Measurements from ENCODE around the gene ITPA. TPM values are rescaled to one million over a fixed set of nuclear protein-coding genes. Genes with fewer than 3 reads are reported as not detected.
A peak's percentile ranks its signal among the peaks of the same experiment; 100 is the strongest.

Gene ITPA
- total RNA-seq, 2 donors from 2014 or later = 35.2 to 67.6 TPM

GRCh38 chr20:3171391-3172125 lies 37.7 kb upstream of the ITPA start:
- intact Hi-C loops (cut with DNase I) = no loop called here
- Histone ChIP-seq H3K27me3 (peaks cover 4% of the 10 kb centered on the region), H3K36me3 (no peaks in the 10 kb centered on the region), H3K9ac (ENCODE audit: low read depth in 2 of 2, low read length in 2 of 2) (no peak overlapping the region), H3K9me3 (no peaks in the 10 kb centered on the region), H3K27ac (no peak overlapping the region), H3K4me3 (no peak overlapping the region), H3K4me1 (no peaks in the 10 kb centered on the region)
- DNase-seq = no peak
- TF ChIP-seq CTCF (IDR thresholded peaks at IDR 0.05) = no peak

GRCh38 chr20:3172126-3172932 lies 37.0 kb upstream of the ITPA start:
- no peak overlapping the region for H3K27ac ChIP-seq
- DNase-seq = no peak
- H3K9me3 ChIP-seq = no peaks in the 10 kb centered on the region
- H3K4me3 ChIP-seq = peak overlapping the region; percentile 93
- H3K4me1 ChIP-seq = no peaks in the 10 kb centered on the region
- H3K36me3 ChIP-seq = no peaks in the 10 kb centered on the region
- TF ChIP-seq CTCF (IDR thresholded peaks at IDR 0.05) = no peak
- H3K27me3 ChIP-seq = peaks cover 4% of the 10 kb centered on the region
- intact Hi-C loops (cut with DNase I) = no loop called here
- H3K9ac ChIP-seq (ENCODE audit: low read depth in 2 of 2, low read length in 2 of 2) = peak overlapping the region in 1 of 2 donors; percentile 41

- intact Hi-C loops (cut with DNase I) = no loop called here
Measured at GRCh38 chr20:3172933-3173609, 36.2 kb upstream of the ITPA start, which contains the start of gene LZTS3. Gene LZTS3 (minus strand): TSS chr20:3173549. CDS start chr20:3167163, 6,386 bp downstream.

GRCh38 chr20:3173610-3174441 lies 35.5 kb upstream of the ITPA start:
- peaks cover 4% of the 10 kb centered on the region for H3K27me3 ChIP-seq
- no peak for TF ChIP-seq CTCF (IDR thresholded peaks at IDR 0.05)
- H3K4me1 ChIP-seq = no peaks in the 10 kb centered on the region
- intact Hi-C loops (cut with DNase I) = no loop called here
- H3K9me3 ChIP-seq = no peaks in the 10 kb centered on the region
- H3K36me3 ChIP-seq = no peaks in the 10 kb centered on the region
- H3K27ac ChIP-seq = peak overlapping the region; percentile 23
- peak overlapping the region; percentile 93 for H3K4me3 ChIP-seq
- DNase-seq = peak; percentile 91
- H3K9ac ChIP-seq (ENCODE audit: low read depth in 2 of 2, low read length in 2 of 2) = peak overlapping the region; percentile 44 to 46

More at GRCh38 chr20:3172933-3173609, 36.2 kb upstream of the ITPA start, which contains the start of gene LZTS3:
- no peaks in the 10 kb centered on the region for H3K36me3 ChIP-seq
- no peak for TF ChIP-seq CTCF (IDR thresholded peaks at IDR 0.05)
- H3K27me3 ChIP-seq = peaks cover 4% of the 10 kb centered on the region
- H3K27ac ChIP-seq = peak within 1 kb of the TSS; percentile 23
- peak within 1 kb of the TSS; percentile 93 for H3K4me3 ChIP-seq
- peak within 1 kb of the TSS; percentile 49 to 91 for H3K9ac ChIP-seq (ENCODE audit: low read depth in 2 of 2, low read length in 2 of 2)
- peak; percentile 70 for DNase-seq
- no peaks in the 10 kb centered on the region for H3K4me1 ChIP-seq
- no peaks in the 10 kb centered on the region for H3K9me3 ChIP-seq

Measured in colonic mucosa (tissue), 4 donors.